Stomach (tissue), 4 donors: ENCODE measurements around the gene WBP1.
A peak's percentile ranks its signal among the peaks of the same experiment; 100 is the strongest.

ENCODE experiments used
- POLR2AphosphoS5 ChIP-seq, 3 donors: sonication (generic); formaldehyde crosslinking; IDR thresholded peaks; one replicate each; pipeline ENCODE4 v1.6.1; 2016; ENCODE audit warnings: antibody characterized with exemption in 3 of 3
- TF ChIP-seq, protein P1 (sequence below), 7 experiments: fragments of 450-650 bp in 4 of 7; fragments of 200-600 bp in 3 of 7; sonication (generic) in 3 of 7; IDR thresholded peaks; one replicate each; pipeline ENCODE4 v1.5.1; 2016 to 2019; ENCODE audit warnings: antibody characterized with exemption in 7 of 7, control low read depth in 2 of 7, mild to moderate bottlenecking in 1 of 7

DNA sequence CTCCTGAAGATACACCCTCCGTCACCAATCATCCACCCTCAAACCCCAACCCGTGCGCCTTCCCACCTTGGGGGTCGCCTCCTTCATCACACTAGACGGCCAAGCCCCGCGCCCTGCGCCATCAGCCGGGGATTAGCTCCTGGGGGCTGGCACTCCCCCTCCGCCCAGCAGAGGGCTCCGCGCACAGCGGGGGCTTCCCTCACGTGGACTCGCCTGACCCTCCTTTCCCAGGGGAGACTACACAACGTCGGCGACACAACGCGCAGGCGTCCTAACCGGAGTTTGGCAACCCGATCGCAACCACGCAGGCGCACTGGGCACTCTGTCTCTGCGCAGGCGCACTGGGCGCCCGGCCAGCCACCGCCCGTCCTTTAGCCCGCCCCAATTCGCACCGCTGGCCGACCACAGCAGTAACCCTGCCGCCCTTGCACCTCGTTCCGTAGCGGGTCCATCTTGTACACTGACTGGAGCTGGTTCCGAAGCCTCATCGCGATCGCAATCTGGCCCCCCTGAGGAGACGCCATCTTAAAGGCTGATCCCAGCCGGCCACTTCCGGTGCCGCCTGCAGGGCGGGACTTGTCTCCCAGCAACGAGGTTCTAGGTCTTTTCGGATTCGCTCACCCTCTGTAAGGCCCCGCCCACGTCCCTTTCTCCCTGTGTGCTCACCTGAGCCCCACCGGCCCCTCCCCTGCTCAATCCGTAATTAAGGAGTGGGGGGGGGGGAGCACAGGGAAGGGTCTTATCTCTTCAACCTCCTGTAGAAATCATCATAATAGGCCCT, 49.1 kb downstream of the WBP1 start, which contains the start of gene PCGF1:
- TF ChIP-seq, protein P1, sequence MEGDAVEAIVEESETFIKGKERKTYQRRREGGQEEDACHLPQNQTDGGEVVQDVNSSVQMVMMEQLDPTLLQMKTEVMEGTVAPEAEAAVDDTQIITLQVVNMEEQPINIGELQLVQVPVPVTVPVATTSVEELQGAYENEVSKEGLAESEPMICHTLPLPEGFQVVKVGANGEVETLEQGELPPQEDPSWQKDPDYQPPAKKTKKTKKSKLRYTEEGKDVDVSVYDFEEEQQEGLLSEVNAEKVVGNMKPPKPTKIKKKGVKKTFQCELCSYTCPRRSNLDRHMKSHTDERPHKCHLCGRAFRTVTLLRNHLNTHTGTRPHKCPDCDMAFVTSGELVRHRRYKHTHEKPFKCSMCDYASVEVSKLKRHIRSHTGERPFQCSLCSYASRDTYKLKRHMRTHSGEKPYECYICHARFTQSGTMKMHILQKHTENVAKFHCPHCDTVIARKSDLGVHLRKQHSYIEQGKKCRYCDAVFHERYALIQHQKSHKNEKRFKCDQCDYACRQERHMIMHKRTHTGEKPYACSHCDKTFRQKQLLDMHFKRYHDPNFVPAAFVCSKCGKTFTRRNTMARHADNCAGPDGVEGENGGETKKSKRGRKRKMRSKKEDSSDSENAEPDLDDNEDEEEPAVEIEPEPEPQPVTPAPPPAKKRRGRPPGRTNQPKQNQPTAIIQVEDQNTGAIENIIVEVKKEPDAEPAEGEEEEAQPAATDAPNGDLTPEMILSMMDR (IDR thresholded peaks at IDR 0.05): peak in 2 of 7 experiments; percentile 12 to 31
- peak in 2 of 3 donors; percentile 32 to 82 for TF ChIP-seq POLR2AphosphoS5 (IDR thresholded peaks at IDR 0.05)
